ENCODE results near the gene TAF3.

The TAF3 gene

GRCh38 chr10:8059191-8059936, 241.1 kb downstream of the TAF3 start:
- in situ Hi-C loops (cut with MboI; ENCODE audit: low sequenced_read_pairs) = no loop called here
- Histone ChIP-seq H3K27me3 (ENCODE audit: low read depth) (no peaks in the 10 kb centered on the region), H3K9me3 (no peaks in the 10 kb centered on the region), H3K4me3 (no peak overlapping the region), H3K4me1 (peaks cover 7% of the 10 kb centered on the region), H3K36me3 (replicated peaks) (peaks cover 15% of the 10 kb centered on the region)
- DNase-seq (ENCODE audit: low spot score in 2 of 2) = no peak

GRCh38 chr10:8060010-8060703, 241.9 kb downstream of the TAF3 start:
- Histone ChIP-seq H3K9me3 (no peaks in the 10 kb centered on the region), H3K4me3 (no peak overlapping the region), H3K36me3 (replicated peaks) (peaks cover 15% of the 10 kb centered on the region), H3K4me1 (peaks cover 12% of the 10 kb centered on the region), H3K27me3 (ENCODE audit: low read depth) (no peaks in the 10 kb centered on the region)
- in situ Hi-C loops (cut with MboI; ENCODE audit: low sequenced_read_pairs) = no loop called here
- peak; percentile 50 to 55 for DNase-seq (ENCODE audit: low spot score in 2 of 2)

- no peak for DNase-seq (ENCODE audit: low spot score in 2 of 2)
These were observed 242.4 kb downstream of the TAF3 start for GRCh38 chr10:8060704-8061121.

GRCh38 chr10:8061274-8062211, 243.2 kb downstream of the TAF3 start:
- in situ Hi-C loops (cut with MboI; ENCODE audit: low sequenced_read_pairs) = no loop called here
- H3K4me3 ChIP-seq = no peak overlapping the region
- DNase-seq (ENCODE audit: low spot score in 2 of 2) = no peak
- H3K4me1 ChIP-seq = peaks cover 12% of the 10 kb centered on the region
- H3K27me3 ChIP-seq (ENCODE audit: low read depth) = no peaks in the 10 kb centered on the region
- H3K9me3 ChIP-seq = no peaks in the 10 kb centered on the region
- peaks cover 15% of the 10 kb centered on the region for H3K36me3 ChIP-seq (replicated peaks)

More at GRCh38 chr10:8060704-8061121, 242.4 kb downstream of the TAF3 start:
- peaks cover 15% of the 10 kb centered on the region for H3K36me3 ChIP-seq (replicated peaks)
- H3K9me3 ChIP-seq = no peaks in the 10 kb centered on the region
- in situ Hi-C loops (cut with MboI; ENCODE audit: low sequenced_read_pairs) = no loop called here
- no peak overlapping the region for H3K4me3 ChIP-seq
- H3K4me1 ChIP-seq = peaks cover 12% of the 10 kb centered on the region
- H3K27me3 ChIP-seq (ENCODE audit: low read depth) = no peaks in the 10 kb centered on the region

- Histone ChIP-seq H3K27me3 (ENCODE audit: low read depth) (no peaks in the 10 kb centered on the region), H3K4me1 (peaks cover 12% of the 10 kb centered on the region), H3K36me3 (replicated peaks) (peaks cover 21% of the 10 kb centered on the region), H3K9me3 (no peaks in the 10 kb centered on the region), H3K4me3 (no peak overlapping the region)
- in situ Hi-C loops (cut with MboI; ENCODE audit: low sequenced_read_pairs) = no loop called here
- DNase-seq (ENCODE audit: low spot score in 2 of 2) = no peak
These were observed 245.0 kb downstream of the TAF3 start for GRCh38 chr10:8063128-8063908.

GRCh38 chr10:8063935-8064334, 245.6 kb downstream of the TAF3 start:
- no peak overlapping the region for H3K4me3 ChIP-seq
- in situ Hi-C loops (cut with MboI; ENCODE audit: low sequenced_read_pairs) = no loop called here
- H3K4me1 ChIP-seq = peaks cover 12% of the 10 kb centered on the region
- H3K27me3 ChIP-seq (ENCODE audit: low read depth) = no peaks in the 10 kb centered on the region
- DNase-seq (ENCODE audit: low spot score in 2 of 2) = no peak
- H3K36me3 ChIP-seq (replicated peaks) = peaks cover 21% of the 10 kb centered on the region
- no peaks in the 10 kb centered on the region for H3K9me3 ChIP-seq

GRCh38 chr10:8064436-8064835, 246.1 kb downstream of the TAF3 start:
- no peak for DNase-seq (ENCODE audit: low spot score in 2 of 2)
- no peaks in the 10 kb centered on the region for H3K9me3 ChIP-seq
- H3K36me3 ChIP-seq (replicated peaks) = peaks cover 18% of the 10 kb centered on the region
- H3K27me3 ChIP-seq (ENCODE audit: low read depth) = no peaks in the 10 kb centered on the region
- H3K4me1 ChIP-seq = peaks cover 11% of the 10 kb centered on the region
- in situ Hi-C loops (cut with MboI; ENCODE audit: low sequenced_read_pairs) = no loop called here
- no peak overlapping the region for H3K4me3 ChIP-seq

- Histone ChIP-seq H3K4me1 (peaks cover 6% of the 10 kb centered on the region), H3K36me3 (replicated peaks) (peaks cover 21% of the 10 kb centered on the region), H3K27me3 (ENCODE audit: low read depth) (no peaks in the 10 kb centered on the region), H3K9me3 (no peaks in the 10 kb centered on the region), H3K4me3 (no peak overlapping the region)
- in situ Hi-C loops (cut with MboI; ENCODE audit: low sequenced_read_pairs) = no loop called here
- DNase-seq (ENCODE audit: low spot score in 2 of 2) = no peak
These were observed 247.3 kb downstream of the TAF3 start for GRCh38 chr10:8065651-8066050.

GRCh38 chr10:8066124-8066523, 247.8 kb downstream of the TAF3 start:
- no peak for DNase-seq (ENCODE audit: low spot score in 2 of 2)
- in situ Hi-C loops (cut with MboI; ENCODE audit: low sequenced_read_pairs) = no loop called here
- no peaks in the 10 kb centered on the region for H3K27me3 ChIP-seq (ENCODE audit: low read depth)
- no peaks in the 10 kb centered on the region for H3K9me3 ChIP-seq
- H3K36me3 ChIP-seq (replicated peaks) = peaks cover 25% of the 10 kb centered on the region
- peaks cover 6% of the 10 kb centered on the region for H3K4me1 ChIP-seq
- H3K4me3 ChIP-seq = no peak overlapping the region

Data from HAP-1 (cell line).